Neural progenitor cell (in vitro differentiated cells): ENCODE data around the gene GNG10.

Experiments used
- CTCF ChIP-seq: fragments of 200-600 bp; sonication (generic); IDR thresholded peaks from 2 replicates; pipeline ENCODE4 v1.5.1; 2017; ENCODE audit warnings: antibody characterized with exemption, mild to moderate bottlenecking
- EZH2 ChIP-seq: fragments of 200-600 bp; sonication (generic); IDR thresholded peaks from 2 replicates; pipeline ENCODE4 v1.6.1; 2017; ENCODE audit warnings: antibody characterized with exemption, mild to moderate bottlenecking, moderate library complexity
- EZH2phosphoT487 ChIP-seq: fragments of 200-600 bp; sonication (generic); IDR thresholded peaks from 2 replicates; pipeline ENCODE4 v1.6.1; 2017; ENCODE audit warnings: antibody characterized with exemption

- TF ChIP-seq CTCF (no peak), EZH2 (no peak), EZH2phosphoT487 (no peak)
Observed at GRCh38 chr9:111668026-111668573, 6.7 kb downstream of the GNG10 start.
